Measurements from ENCODE around the gene ELAPOR1.
A peak's percentile ranks its signal among the peaks of the same experiment; 100 is the strongest.

ELAPOR1 gene

DNA sequence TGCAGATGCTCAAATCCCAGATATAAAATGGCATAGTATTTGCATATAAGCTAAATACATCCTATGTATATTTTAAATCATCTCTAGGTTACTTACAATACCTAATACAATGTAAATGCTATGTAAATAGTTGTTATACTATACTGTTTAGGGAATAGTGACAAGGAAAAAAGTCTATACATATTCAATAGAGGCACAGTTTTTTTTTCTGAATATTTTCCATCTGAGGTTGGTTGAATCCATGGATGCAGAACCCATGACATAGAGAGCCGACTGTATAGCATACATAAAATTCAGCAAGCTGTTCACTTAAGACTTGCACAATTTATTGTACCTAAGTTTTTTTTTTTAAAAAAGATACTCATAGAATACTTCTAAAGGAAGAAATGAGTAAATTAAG, 44.6 kb upstream of the ELAPOR1 start:
- H3K27ac ChIP-seq (ENCODE audit: low read depth, low read length, poor library complexity, severe bottlenecking), result no peak overlapping the region
- no peaks in the 10 kb centered on the region for H4K20me1 ChIP-seq (ENCODE audit: insufficient read depth, low read length)
- H3K9me3 ChIP-seq (ENCODE audit: low read length), result no peaks in the 10 kb centered on the region
- no peaks in the 10 kb centered on the region for H3K79me2 ChIP-seq (ENCODE audit: insufficient read depth, low read length)
- no peaks in the 10 kb centered on the region for H3K27me3 ChIP-seq (ENCODE audit: insufficient read depth, low read length)
- H3K4me1 ChIP-seq (ENCODE audit: insufficient read depth, low read length, severe bottlenecking), result no peaks in the 10 kb centered on the region
- H3K4me3 ChIP-seq (ENCODE audit: low read depth, low read length, poor library complexity, severe bottlenecking), result no peak overlapping the region
- no peak overlapping the region for H3K9ac ChIP-seq (ENCODE audit: low read length)
- H3K4me2 ChIP-seq (ENCODE audit: low read length), result no peak overlapping the region
- H3K36me3 ChIP-seq (ENCODE audit: insufficient read depth, low read length), result peaks cover 32% of the 10 kb centered on the region
- no peaks in the 10 kb centered on the region for H3F3A ChIP-seq (ENCODE audit: insufficient read depth, low read length)
- H2AFZ ChIP-seq (ENCODE audit: low read length), result no peak overlapping the region
- TF ChIP-seq EZH2 (IDR thresholded peaks at IDR 0.05; ENCODE audit: borderline replicate concordance, low read length), result no peak
- TF ChIP-seq, protein P1, sequence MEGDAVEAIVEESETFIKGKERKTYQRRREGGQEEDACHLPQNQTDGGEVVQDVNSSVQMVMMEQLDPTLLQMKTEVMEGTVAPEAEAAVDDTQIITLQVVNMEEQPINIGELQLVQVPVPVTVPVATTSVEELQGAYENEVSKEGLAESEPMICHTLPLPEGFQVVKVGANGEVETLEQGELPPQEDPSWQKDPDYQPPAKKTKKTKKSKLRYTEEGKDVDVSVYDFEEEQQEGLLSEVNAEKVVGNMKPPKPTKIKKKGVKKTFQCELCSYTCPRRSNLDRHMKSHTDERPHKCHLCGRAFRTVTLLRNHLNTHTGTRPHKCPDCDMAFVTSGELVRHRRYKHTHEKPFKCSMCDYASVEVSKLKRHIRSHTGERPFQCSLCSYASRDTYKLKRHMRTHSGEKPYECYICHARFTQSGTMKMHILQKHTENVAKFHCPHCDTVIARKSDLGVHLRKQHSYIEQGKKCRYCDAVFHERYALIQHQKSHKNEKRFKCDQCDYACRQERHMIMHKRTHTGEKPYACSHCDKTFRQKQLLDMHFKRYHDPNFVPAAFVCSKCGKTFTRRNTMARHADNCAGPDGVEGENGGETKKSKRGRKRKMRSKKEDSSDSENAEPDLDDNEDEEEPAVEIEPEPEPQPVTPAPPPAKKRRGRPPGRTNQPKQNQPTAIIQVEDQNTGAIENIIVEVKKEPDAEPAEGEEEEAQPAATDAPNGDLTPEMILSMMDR (IDR thresholded peaks at IDR 0.05; ENCODE audit: low read length), result no peak
- no peaks in the 10 kb centered on the region for H3K9me2 ChIP-seq (ENCODE audit: low read depth, low read length)

DNA sequence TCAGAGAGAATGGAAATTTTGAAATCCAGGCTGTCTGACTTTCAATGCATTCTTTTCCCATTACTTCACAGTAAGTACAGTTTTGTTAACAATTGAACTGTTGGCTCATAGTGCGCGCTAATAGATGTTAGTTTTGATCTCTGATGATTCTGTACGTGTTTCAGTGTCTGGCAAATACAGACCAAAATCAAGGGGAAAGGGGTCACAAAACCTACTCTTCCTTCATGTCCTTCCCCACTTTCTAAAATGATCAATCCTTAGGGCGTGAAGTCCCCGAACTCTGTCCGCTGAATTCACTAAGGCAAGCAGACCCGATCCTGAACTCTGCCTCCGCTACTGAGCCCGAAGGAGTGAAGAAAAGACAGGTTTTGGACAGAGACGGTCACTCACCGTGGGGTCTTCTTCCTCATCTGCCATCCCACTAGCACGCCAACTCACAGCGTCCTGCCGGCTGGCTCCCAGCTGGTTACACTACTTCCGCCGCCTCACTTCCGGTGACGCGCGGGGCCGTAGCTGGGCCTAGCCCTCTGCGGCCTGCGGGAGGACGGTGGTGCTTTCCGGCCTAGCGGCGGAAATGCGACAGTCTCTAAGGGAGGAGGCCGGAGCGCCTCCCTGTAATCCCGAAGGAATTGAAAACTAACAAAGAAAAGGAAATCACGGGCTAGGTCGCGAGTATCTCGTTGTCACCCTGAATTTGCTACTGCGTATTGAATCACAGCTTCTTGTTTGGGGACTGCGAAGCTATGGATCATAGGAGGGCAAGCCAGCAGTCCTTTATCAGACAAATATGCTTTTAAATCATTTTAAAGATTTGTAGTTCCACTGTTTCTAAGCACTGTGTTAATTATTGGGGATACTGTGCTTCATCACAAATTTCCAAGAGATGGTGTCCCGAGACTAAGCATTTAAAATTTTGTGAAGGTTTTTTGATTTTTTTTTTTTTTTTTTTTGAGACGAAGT, 38.1 kb upstream of the ELAPOR1 start, which contains the start of gene TAF13:
TSS of gene TAF13 (minus strand) at position 473 of the 960 bp plus-strand sequence. CDS start at position 417, 56 bp downstream.
- peak within 1 kb of the TSS; percentile 74 for H3K9ac ChIP-seq (ENCODE audit: low read length)
- peak within 1 kb of the TSS; percentile 61 for H3K27ac ChIP-seq (ENCODE audit: low read depth, low read length, poor library complexity, severe bottlenecking)
- H3K9me3 ChIP-seq (ENCODE audit: low read length), result no peaks in the 10 kb centered on the region
- no peak for TF ChIP-seq EZH2 (IDR thresholded peaks at IDR 0.05; ENCODE audit: borderline replicate concordance, low read length)
- TF ChIP-seq, protein P1 (IDR thresholded peaks at IDR 0.05; ENCODE audit: low read length), result no peak
- no peaks in the 10 kb centered on the region for H3K9me2 ChIP-seq (ENCODE audit: low read depth, low read length)
- peaks cover 10% of the 10 kb centered on the region for H3K79me2 ChIP-seq (ENCODE audit: insufficient read depth, low read length)
- no peaks in the 10 kb centered on the region for H3K27me3 ChIP-seq (ENCODE audit: insufficient read depth, low read length)
- no peak within 1 kb of the TSS; the same call in 1 of the 2 replicates for H2AFZ ChIP-seq (ENCODE audit: low read length)
- H4K20me1 ChIP-seq (ENCODE audit: insufficient read depth, low read length), result no peaks in the 10 kb centered on the region
- peak within 1 kb of the TSS; percentile 74 for H3K4me2 ChIP-seq (ENCODE audit: low read length)
- no peaks in the 10 kb centered on the region for H3F3A ChIP-seq (ENCODE audit: insufficient read depth, low read length)
- peaks cover 5% of the 10 kb centered on the region; the same call in 1 of the 2 replicates for H3K36me3 ChIP-seq (ENCODE audit: insufficient read depth, low read length)
- peak within 1 kb of the TSS; percentile 80 for H3K4me3 ChIP-seq (ENCODE audit: low read depth, low read length, poor library complexity, severe bottlenecking)
- peaks cover 16% of the 10 kb centered on the region for H3K4me1 ChIP-seq (ENCODE audit: insufficient read depth, low read length, severe bottlenecking)

DNA sequence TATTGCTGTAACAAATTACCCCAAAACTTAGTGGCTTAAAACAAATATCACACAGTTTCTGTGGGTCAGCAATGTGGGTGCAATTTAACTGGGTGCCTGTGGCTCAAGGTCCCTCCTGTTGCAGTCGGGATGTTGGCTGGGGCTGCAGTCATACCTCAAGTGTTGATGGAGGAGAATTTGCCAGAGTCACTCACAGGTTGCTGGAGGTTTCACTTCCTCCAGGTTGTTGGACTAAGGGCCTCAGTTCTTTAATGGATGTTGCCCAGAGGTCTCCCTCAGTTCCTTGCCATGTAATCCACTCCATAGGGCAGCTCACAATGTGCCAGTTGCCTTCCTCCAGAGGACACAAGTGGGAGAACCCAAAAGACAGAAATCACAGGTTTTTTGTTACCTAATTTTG, 35.6 kb upstream of the ELAPOR1 start:
- no peak overlapping the region for H3K4me2 ChIP-seq (ENCODE audit: low read length)
- H3F3A ChIP-seq (ENCODE audit: insufficient read depth, low read length), result no peaks in the 10 kb centered on the region
- H3K79me2 ChIP-seq (ENCODE audit: insufficient read depth, low read length), result peaks cover 10% of the 10 kb centered on the region
- H3K9me2 ChIP-seq (ENCODE audit: low read depth, low read length), result no peaks in the 10 kb centered on the region
- H3K27ac ChIP-seq (ENCODE audit: low read depth, low read length, poor library complexity, severe bottlenecking), result no peak overlapping the region
- no peaks in the 10 kb centered on the region for H3K27me3 ChIP-seq (ENCODE audit: insufficient read depth, low read length)
- no peaks in the 10 kb centered on the region for H3K9me3 ChIP-seq (ENCODE audit: low read length)
- no peak overlapping the region for H3K9ac ChIP-seq (ENCODE audit: low read length)
- peaks cover 16% of the 10 kb centered on the region for H3K4me1 ChIP-seq (ENCODE audit: insufficient read depth, low read length, severe bottlenecking)
- TF ChIP-seq, protein P1 (IDR thresholded peaks at IDR 0.05; ENCODE audit: low read length), result no peak
- no peak for TF ChIP-seq EZH2 (IDR thresholded peaks at IDR 0.05; ENCODE audit: borderline replicate concordance, low read length)
- no peak overlapping the region for H3K4me3 ChIP-seq (ENCODE audit: low read depth, low read length, poor library complexity, severe bottlenecking)
- H4K20me1 ChIP-seq (ENCODE audit: insufficient read depth, low read length), result no peaks in the 10 kb centered on the region
- H3K36me3 ChIP-seq (ENCODE audit: insufficient read depth, low read length), result no peaks in the 10 kb centered on the region
- H2AFZ ChIP-seq (ENCODE audit: low read length), result no peak overlapping the region
